GM23338 (cell line): ENCODE data around the gene SEPTIN8. TPM values are rescaled to one million over a fixed set of nuclear protein-coding genes. Genes with fewer than 3 reads are reported as not detected.

Experiments
- ATAC-seq: fragments of 200-7000 bp; cut with Tn5 transposase; 3 replicates; pipeline ENCODE4 v1.9.1; 2020
- DNase-seq: peaks from one replicate; pipeline ENCODE4 v3.0.0-alpha.2; 2015; ENCODE audit warnings: low spot score
- H2AFZ ChIP-seq: fragments of 200-600 bp; sonication (generic); 2 replicates; pipeline ENCODE4 v1.8.0; 2016; ENCODE audit warnings: antibody characterized with exemption, mild to moderate bottlenecking, moderate library complexity
- H3F3A ChIP-seq: fragments of 200-600 bp; sonication (generic); replicated peaks from 2 replicates; pipeline ENCODE4 v1.8.0; 2017; ENCODE audit warnings: antibody characterized with exemption, mixed run types, low read depth
- H3K27ac ChIP-seq: fragments of 200-600 bp; sonication (generic); 2 replicates; pipeline ENCODE4 v1.6.1; 2016; ENCODE audit warnings: low read depth
- H3K27me3 ChIP-seq: fragments of 200-600 bp; sonication (generic); 2 replicates; pipeline ENCODE4 v1.8.0; 2016; ENCODE audit warnings: mild to moderate bottlenecking, mixed run types, moderate library complexity; ENCODE audit not compliant: insufficient read depth
- H3K36me3 ChIP-seq: fragments of 200-600 bp; sonication (generic); 2 replicates; pipeline ENCODE4 v1.8.0; 2016; ENCODE audit warnings: mild to moderate bottlenecking; ENCODE audit not compliant: insufficient read depth
- H3K4me1 ChIP-seq: fragments of 200-600 bp; sonication (generic); 2 replicates; pipeline ENCODE4 v1.8.0; 2016; ENCODE audit warnings: mild to moderate bottlenecking, moderate library complexity; ENCODE audit not compliant: insufficient read depth
- H3K4me2 ChIP-seq: fragments of 200-600 bp; sonication (generic); 2 replicates; pipeline ENCODE4 v1.7.1; 2017; ENCODE audit warnings: mixed run types
- H3K4me3 ChIP-seq: fragments of 200-600 bp; sonication (generic); 2 replicates; pipeline ENCODE4 v1.6.1; 2016; ENCODE audit warnings: mixed run types
- H3K79me2 ChIP-seq: fragments of 200-600 bp; sonication (generic); replicated peaks from 2 replicates; pipeline ENCODE4 v1.8.0; 2017; ENCODE audit warnings: mild to moderate bottlenecking; ENCODE audit not compliant: insufficient read depth
- H3K9me2 ChIP-seq: fragments of 200-600 bp; sonication (generic); 2 replicates; pipeline ENCODE4 v1.8.0; 2017; ENCODE audit not compliant: insufficient read depth
- H4K20me1 ChIP-seq: fragments of 200-600 bp; sonication (generic); replicated peaks from 2 replicates; pipeline ENCODE4 v1.8.0; 2017; ENCODE audit warnings: mild to moderate bottlenecking; ENCODE audit not compliant: insufficient read depth
- H3K27ac Mint-ChIP-seq: 2 replicates; pipeline ENCODE4 v1.8.0; 2020; ENCODE audit warnings: inconsistent platforms, mild to moderate bottlenecking, moderate library complexity, mixed read lengths
- H3K27me3 Mint-ChIP-seq: 3 replicates; pipeline ENCODE4 v1.8.0; 2022; ENCODE audit warnings: low read depth, mild to moderate bottlenecking, moderate library complexity, mixed read lengths, inconsistent platforms; ENCODE audit not compliant: insufficient read depth, poor library complexity
- H3K36me3 Mint-ChIP-seq: 3 replicates; pipeline ENCODE4 v1.8.0; 2021; ENCODE audit warnings: low read depth, mild to moderate bottlenecking, inconsistent platforms, moderate library complexity, mixed read lengths
- H3K4me1 Mint-ChIP-seq: 3 replicates; pipeline ENCODE4 v1.8.0; 2020; ENCODE audit warnings: mild to moderate bottlenecking, inconsistent platforms, mixed read lengths
- H3K4me3 Mint-ChIP-seq: 3 replicates; pipeline ENCODE4 v1.8.0; 2021; ENCODE audit warnings: moderate library complexity, mild to moderate bottlenecking, inconsistent platforms, mixed read lengths
- H3K9me3 Mint-ChIP-seq: 3 replicates; pipeline ENCODE4 v1.8.0; 2020; ENCODE audit warnings: moderate library complexity, mild to moderate bottlenecking, inconsistent platforms, mixed read lengths
- CREB1 ChIP-seq: fragments of 250-450 bp; sonication (Bioruptor Pico); IDR thresholded peaks from 2 replicates; pipeline ENCODE4 v1.5.0; 2020; ENCODE audit warnings: low read depth, mild to moderate bottlenecking, moderate library complexity
- CTCF ChIP-seq, 2 experiments: fragments of 200-600 bp in 1 of 2; sonication (generic) in 1 of 2; conservative IDR thresholded peaks; 2 replicates each; pipeline versions ENCODE4 v1.5.1 to v1.6.1; 2016 to 2017; ENCODE audit warnings: antibody characterized with exemption in 2 of 2, low read depth in 2 of 2, mild to moderate bottlenecking in 2 of 2, moderate library complexity in 1 of 2
- EZH2 ChIP-seq: fragments of 200-600 bp; sonication (generic); IDR thresholded peaks from one replicate; pipeline ENCODE4 v1.8.0; 2017; ENCODE audit warnings: antibody characterized with exemption, mild to moderate bottlenecking, low read depth; ENCODE audit not compliant: unreplicated experiment
- EZH2phosphoT487 ChIP-seq: fragments of 200-600 bp; sonication (generic); IDR thresholded peaks from one replicate; pipeline ENCODE4 v1.8.1; 2018; ENCODE audit warnings: antibody characterized with exemption; ENCODE audit not compliant: unreplicated experiment
- JUNB ChIP-seq: IDR thresholded peaks from one replicate; pipeline ENCODE4 v1.6.1; 2016; ENCODE audit warnings: antibody characterized with exemption; ENCODE audit not compliant: unreplicated experiment
- NANOG ChIP-seq: IDR thresholded peaks from 2 replicates; pipeline ENCODE4 v1.6.1; 2016; ENCODE audit warnings: antibody characterized with exemption, borderline replicate concordance
- POLR2AphosphoS5 ChIP-seq: IDR thresholded peaks from 2 replicates; pipeline ENCODE4 v1.6.1; 2016; ENCODE audit warnings: antibody characterized with exemption, low read depth
- STAT1 ChIP-seq: IDR thresholded peaks from one replicate; pipeline ENCODE4 v1.6.1; 2016; ENCODE audit warnings: antibody characterized with exemption; ENCODE audit not compliant: unreplicated experiment
- ZNF114 ChIP-seq: fragments of 250-450 bp; sonication (Bioruptor Pico); IDR thresholded peaks from 2 replicates; pipeline ENCODE4 v1.5.0; 2020; ENCODE audit warnings: mild to moderate bottlenecking, moderate library complexity
- ZNF331 ChIP-seq: fragments of 250-450 bp; sonication (Bioruptor Pico); IDR thresholded peaks from 2 replicates; pipeline ENCODE4 v1.5.0; 2020; ENCODE audit warnings: low read depth, mild to moderate bottlenecking, moderate library complexity
- polyA plus RNA-seq: library from polyadenylated mRNA; unstranded; fragments of >200 nt; fragmentation: Nextera tagmentation; extraction: Ambion mirVana; gene quantifications from 2 replicates; pipeline ENCODE4 v1.2.1, GENCODE V29; 2016
- total RNA-seq: library from RNA; depleted of rRNA; stranded (reverse); fragments of >200 nt; shearing (Covaris generic); gene quantifications from 2 replicates; pipeline ENCODE4 v1.2.3, GENCODE V29; 2014
- TF ChIP-seq, protein P1 (sequence below): IDR thresholded peaks from 2 replicates; pipeline ENCODE4 v1.6.1; 2016; ENCODE audit warnings: antibody characterized with exemption
- TF ChIP-seq, protein P2 (sequence below): IDR thresholded peaks from one replicate; pipeline ENCODE4 v1.6.1; 2018; ENCODE audit warnings: antibody characterized with exemption; ENCODE audit not compliant: unreplicated experiment

SEPTIN8 gene
- total and polyA plus RNA-seq, 2 experiments from 2014 or later = 8.8 to 45.0 TPM

DNA sequence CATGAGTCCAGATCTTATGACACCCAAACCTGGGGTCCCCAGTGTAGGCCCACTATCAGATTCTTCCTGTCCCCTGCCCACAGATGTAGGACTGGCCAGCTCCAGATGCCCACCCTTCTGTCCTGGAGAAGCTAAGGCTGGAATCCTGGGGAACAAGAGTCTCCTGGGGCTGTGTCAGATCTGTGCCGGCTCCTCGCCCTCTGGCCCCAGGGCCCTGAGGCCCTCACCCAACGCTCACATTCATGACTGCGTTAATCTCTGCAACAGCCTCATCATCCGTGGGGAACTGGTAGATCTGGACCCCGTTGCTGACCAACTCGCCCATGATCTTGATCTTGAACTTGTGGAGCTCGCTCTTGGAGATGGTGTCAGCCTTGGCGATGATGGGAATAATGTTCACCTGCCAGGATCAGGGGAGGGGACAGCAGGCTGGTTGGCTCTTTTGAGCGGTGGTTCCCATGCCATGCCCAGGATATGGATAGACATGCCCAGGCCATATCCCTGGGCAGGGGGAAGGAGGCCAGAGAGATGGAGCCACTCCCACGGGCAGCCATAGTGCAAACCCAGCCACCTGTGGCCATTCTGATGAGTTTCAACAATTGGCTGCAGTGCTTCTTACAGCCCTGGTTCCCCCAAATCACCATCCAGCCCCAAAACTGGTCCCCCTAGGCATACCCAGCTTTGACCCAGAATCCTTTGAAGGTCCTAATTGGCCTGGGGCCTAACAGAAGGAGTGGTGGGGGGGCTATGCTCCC lies 14.6 kb downstream of the SEPTIN8 start:
- no peak for DNase-seq
- no peaks in the 10 kb centered on the region for H3K36me3 ChIP-seq

DNA sequence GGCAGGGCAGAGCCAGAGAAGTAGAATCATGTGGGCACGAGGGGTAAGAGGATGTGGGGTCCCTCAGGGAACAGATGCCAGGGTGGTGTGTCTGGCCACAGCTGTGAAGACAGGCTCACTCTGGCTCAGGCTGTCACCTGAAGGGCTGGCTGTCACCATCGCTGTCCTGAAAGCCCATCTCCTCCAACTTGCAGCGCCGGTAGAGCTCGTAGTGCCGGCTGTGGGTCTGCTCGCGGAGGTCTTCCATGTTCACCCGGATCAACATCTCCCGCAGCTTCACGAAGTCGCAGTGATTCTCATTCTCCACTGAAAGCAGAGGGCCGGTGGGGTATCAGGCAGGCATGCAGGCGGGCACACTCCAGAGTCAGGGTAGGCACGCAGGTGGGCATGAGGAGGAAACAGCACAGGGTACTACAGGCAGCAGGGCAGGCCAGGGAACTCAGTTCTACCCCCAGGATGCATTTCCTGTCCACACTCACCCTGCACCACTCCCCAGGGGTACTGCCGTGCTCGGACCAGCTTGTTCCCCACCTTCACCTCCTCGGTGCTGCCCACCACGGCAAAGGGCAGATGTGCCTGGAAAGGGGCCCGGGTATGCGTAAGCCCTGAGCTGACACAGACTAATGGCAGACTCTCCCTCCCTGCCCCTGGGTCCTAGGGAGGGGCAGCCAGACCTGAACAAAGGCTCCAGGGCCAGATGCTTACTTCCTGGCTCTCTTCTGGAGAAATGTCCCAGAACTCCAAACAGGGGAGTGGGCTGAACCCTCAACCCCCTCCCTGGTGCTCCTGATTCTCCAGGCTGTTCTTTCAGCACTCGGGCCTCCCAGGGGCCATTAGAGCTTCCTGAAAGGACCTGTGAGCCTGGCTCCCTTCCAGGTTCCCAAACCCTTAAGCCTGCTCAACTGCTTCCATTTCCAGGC lies 15.5 kb downstream of the SEPTIN8 start:
- Mint-ChIP-seq H3K9me3 (no peaks in the 10 kb centered on the region), H3K4me1 (no peaks in the 10 kb centered on the region; the same call in 2 of the 3 replicates), H3K27me3 (peaks cover 4% of the 10 kb centered on the region), H3K4me3 (no peak overlapping the region), H3K27ac (no peak overlapping the region), H3K36me3 (peaks cover 15% of the 10 kb centered on the region; the same call in 1 of the 3 replicates)
- Histone ChIP-seq H3K9me2 (no peaks in the 10 kb centered on the region), H3F3A (no peaks in the 10 kb centered on the region), H4K20me1 (no peaks in the 10 kb centered on the region), H3K36me3 (no peaks in the 10 kb centered on the region), H3K79me2 (no peaks in the 10 kb centered on the region), H3K4me2 (no peak overlapping the region), H3K27me3 (no peaks in the 10 kb centered on the region), H2AFZ (no peak overlapping the region), H3K27ac (no peak overlapping the region), H3K4me1 (no peaks in the 10 kb centered on the region), H3K4me3 (no peak overlapping the region)
- no peak for DNase-seq
- no peak for ATAC-seq
- TF ChIP-seq JUNB (no peak), EZH2 (no peak), EZH2phosphoT487 (no peak), CREB1 (CRISPR knock-in tag) (no peak), ZNF114 (no peak), ZNF331 (CRISPR knock-in tag) (no peak), POLR2AphosphoS5 (no peak), NANOG (no peak), CTCF (conservative IDR thresholded peaks at IDR 0.05; ENCODE audit: low read depth in 2 of 2) (no peak), STAT1 (no peak)
- TF ChIP-seq, protein P1, sequence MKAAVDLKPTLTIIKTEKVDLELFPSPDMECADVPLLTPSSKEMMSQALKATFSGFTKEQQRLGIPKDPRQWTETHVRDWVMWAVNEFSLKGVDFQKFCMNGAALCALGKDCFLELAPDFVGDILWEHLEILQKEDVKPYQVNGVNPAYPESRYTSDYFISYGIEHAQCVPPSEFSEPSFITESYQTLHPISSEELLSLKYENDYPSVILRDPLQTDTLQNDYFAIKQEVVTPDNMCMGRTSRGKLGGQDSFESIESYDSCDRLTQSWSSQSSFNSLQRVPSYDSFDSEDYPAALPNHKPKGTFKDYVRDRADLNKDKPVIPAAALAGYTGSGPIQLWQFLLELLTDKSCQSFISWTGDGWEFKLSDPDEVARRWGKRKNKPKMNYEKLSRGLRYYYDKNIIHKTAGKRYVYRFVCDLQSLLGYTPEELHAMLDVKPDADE = no peak
- TF ChIP-seq, protein P2, sequence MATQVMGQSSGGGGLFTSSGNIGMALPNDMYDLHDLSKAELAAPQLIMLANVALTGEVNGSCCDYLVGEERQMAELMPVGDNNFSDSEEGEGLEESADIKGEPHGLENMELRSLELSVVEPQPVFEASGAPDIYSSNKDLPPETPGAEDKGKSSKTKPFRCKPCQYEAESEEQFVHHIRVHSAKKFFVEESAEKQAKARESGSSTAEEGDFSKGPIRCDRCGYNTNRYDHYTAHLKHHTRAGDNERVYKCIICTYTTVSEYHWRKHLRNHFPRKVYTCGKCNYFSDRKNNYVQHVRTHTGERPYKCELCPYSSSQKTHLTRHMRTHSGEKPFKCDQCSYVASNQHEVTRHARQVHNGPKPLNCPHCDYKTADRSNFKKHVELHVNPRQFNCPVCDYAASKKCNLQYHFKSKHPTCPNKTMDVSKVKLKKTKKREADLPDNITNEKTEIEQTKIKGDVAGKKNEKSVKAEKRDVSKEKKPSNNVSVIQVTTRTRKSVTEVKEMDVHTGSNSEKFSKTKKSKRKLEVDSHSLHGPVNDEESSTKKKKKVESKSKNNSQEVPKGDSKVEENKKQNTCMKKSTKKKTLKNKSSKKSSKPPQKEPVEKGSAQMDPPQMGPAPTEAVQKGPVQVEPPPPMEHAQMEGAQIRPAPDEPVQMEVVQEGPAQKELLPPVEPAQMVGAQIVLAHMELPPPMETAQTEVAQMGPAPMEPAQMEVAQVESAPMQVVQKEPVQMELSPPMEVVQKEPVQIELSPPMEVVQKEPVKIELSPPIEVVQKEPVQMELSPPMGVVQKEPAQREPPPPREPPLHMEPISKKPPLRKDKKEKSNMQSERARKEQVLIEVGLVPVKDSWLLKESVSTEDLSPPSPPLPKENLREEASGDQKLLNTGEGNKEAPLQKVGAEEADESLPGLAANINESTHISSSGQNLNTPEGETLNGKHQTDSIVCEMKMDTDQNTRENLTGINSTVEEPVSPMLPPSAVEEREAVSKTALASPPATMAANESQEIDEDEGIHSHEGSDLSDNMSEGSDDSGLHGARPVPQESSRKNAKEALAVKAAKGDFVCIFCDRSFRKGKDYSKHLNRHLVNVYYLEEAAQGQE = no peak

More for the DNA sequence above, 14.6 kb downstream of the SEPTIN8 start:
- Histone ChIP-seq H3K79me2 (no peaks in the 10 kb centered on the region), H3K27ac (no peak overlapping the region), H4K20me1 (no peaks in the 10 kb centered on the region), H3K4me2 (no peak overlapping the region), H3K9me2 (no peaks in the 10 kb centered on the region), H3K27me3 (no peaks in the 10 kb centered on the region), H3K4me3 (no peak overlapping the region), H2AFZ (no peak overlapping the region), H3K4me1 (no peaks in the 10 kb centered on the region), H3F3A (no peaks in the 10 kb centered on the region)
- H3K4me3 Mint-ChIP-seq = no peak overlapping the region
- H3K27me3 Mint-ChIP-seq = peaks cover 4% of the 10 kb centered on the region
- ATAC-seq = no peak
- H3K36me3 Mint-ChIP-seq = peaks cover 15% of the 10 kb centered on the region; the same call in 1 of the 3 replicates
- TF ChIP-seq ZNF114 (no peak), STAT1 (no peak), CREB1 (CRISPR knock-in tag) (no peak), NANOG (no peak)
- no peaks in the 10 kb centered on the region; the same call in 2 of the 3 replicates for H3K4me1 Mint-ChIP-seq
- no peak overlapping the region; the same call in 1 of the 2 replicates for H3K27ac Mint-ChIP-seq
- H3K9me3 Mint-ChIP-seq = no peaks in the 10 kb centered on the region
